ENCODE data around the gene CELF5. TPM values are rescaled to one million over a fixed set of nuclear protein-coding genes. Genes with fewer than 3 reads are reported as not detected.

Gene CELF5
- total and polyA plus RNA-seq, 9 donors, result 0.09 to 1.6 (median 0.69) TPM

DNA sequence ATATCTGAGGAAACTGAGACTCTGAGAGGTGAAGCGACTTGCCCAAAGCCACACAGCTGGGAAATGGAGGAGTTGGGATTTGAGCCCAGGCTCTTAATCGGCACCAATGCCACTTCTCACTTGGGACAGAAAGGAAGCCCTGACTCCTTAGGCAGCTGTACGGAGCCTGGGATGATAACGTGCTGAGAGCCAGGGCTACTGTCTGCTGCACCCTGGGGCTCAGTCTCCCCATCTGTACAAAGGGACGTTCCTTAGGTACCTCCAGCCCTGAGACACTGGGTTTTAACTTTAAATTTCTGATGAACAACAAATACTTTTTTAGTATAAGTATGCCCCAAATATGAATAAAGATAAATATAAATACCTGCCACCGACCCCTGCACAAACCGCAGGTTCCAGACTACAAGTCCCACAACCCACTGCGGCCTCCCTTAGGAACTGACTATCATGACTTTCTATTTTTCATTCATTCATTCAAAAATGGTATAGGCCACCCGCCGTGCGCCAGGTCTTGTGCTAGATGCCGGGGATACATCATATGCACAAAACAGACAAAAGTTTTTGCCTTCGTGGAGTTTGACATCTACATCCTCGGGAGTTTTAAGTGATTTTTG is 39.5 kb upstream of the CELF5 start:
- Histone ChIP-seq H3K36me3 (ENCODE audit: control insufficient read depth, insufficient read depth, low read length) (peaks cover 6% of the 10 kb centered on the region), H3K27ac (ENCODE audit: low read length) (peak overlapping the region; percentile 83), H3K4me3 (ENCODE audit: low read length) (peak overlapping the region; percentile 71), H3K9me3 (replicated peaks; ENCODE audit: control insufficient read depth, low read depth, low read length) (no peaks in the 10 kb centered on the region), H3K27me3 (ENCODE audit: control insufficient read depth, insufficient read depth, low read length) (no peaks in the 10 kb centered on the region), H3K4me1 (ENCODE audit: control insufficient read depth, insufficient read depth, low read length) (peaks cover 14% of the 10 kb centered on the region)
- DNase-seq, result no peak
- WGBS (ENCODE audit: insufficient coverage), result 17% methylated on average over 8 of the region's 14 CpGs

GRCh38 chr19:3185461-3186159 is 38.9 kb upstream of the CELF5 start, which contains the start of gene NCLN:
TSS of gene NCLN (plus strand) at chr19:3185930. CDS start at chr19:3186031, 101 bp downstream.
- DNase-seq, result peak; percentile 99
- H3K9me3 ChIP-seq (replicated peaks; ENCODE audit: control insufficient read depth, low read depth, low read length), result no peaks in the 10 kb centered on the region
- H3K27ac ChIP-seq (ENCODE audit: low read length), result peak within 1 kb of the TSS; percentile 83
- peaks cover 6% of the 10 kb centered on the region for H3K36me3 ChIP-seq (ENCODE audit: control insufficient read depth, insufficient read depth, low read length)
- no peaks in the 10 kb centered on the region for H3K27me3 ChIP-seq (ENCODE audit: control insufficient read depth, insufficient read depth, low read length)
- peak within 1 kb of the TSS; percentile 71 for H3K4me3 ChIP-seq (ENCODE audit: low read length)
- H3K4me1 ChIP-seq (ENCODE audit: control insufficient read depth, insufficient read depth, low read length), result peaks cover 14% of the 10 kb centered on the region
- WGBS (ENCODE audit: insufficient coverage), result under 1% methylated on average over 62 of the region's 69 CpGs

- Histone ChIP-seq H3K4me1 (ENCODE audit: control insufficient read depth, insufficient read depth, low read length) (peaks cover 14% of the 10 kb centered on the region), H3K36me3 (ENCODE audit: control insufficient read depth, insufficient read depth, low read length) (peaks cover 6% of the 10 kb centered on the region), H3K9me3 (replicated peaks; ENCODE audit: control insufficient read depth, low read depth, low read length) (no peaks in the 10 kb centered on the region), H3K27me3 (ENCODE audit: control insufficient read depth, insufficient read depth, low read length) (no peaks in the 10 kb centered on the region), H3K4me3 (ENCODE audit: low read length) (peak overlapping the region; percentile 71), H3K27ac (ENCODE audit: low read length) (no peak overlapping the region)
- no peak for DNase-seq
- 0% methylated on average over 38 of the region's 38 CpGs for WGBS (ENCODE audit: insufficient coverage)
Observed at GRCh38 chr19:3186160-3186688, 38.2 kb upstream of the CELF5 start.

- H3K36me3 ChIP-seq (ENCODE audit: control insufficient read depth, insufficient read depth, low read length), result peaks cover 6% of the 10 kb centered on the region
- no peak overlapping the region for H3K27ac ChIP-seq (ENCODE audit: low read length)
- no peak for DNase-seq
- WGBS (ENCODE audit: insufficient coverage), result 67% methylated on average over 23 of the region's 23 CpGs
- no peaks in the 10 kb centered on the region for H3K27me3 ChIP-seq (ENCODE audit: control insufficient read depth, insufficient read depth, low read length)
- H3K4me1 ChIP-seq (ENCODE audit: control insufficient read depth, insufficient read depth, low read length), result peaks cover 14% of the 10 kb centered on the region
- peak overlapping the region; percentile 71 for H3K4me3 ChIP-seq (ENCODE audit: low read length)
- H3K9me3 ChIP-seq (replicated peaks; ENCODE audit: control insufficient read depth, low read depth, low read length), result no peaks in the 10 kb centered on the region
Observed at GRCh38 chr19:3186891-3187661, 37.4 kb upstream of the CELF5 start.

DNA sequence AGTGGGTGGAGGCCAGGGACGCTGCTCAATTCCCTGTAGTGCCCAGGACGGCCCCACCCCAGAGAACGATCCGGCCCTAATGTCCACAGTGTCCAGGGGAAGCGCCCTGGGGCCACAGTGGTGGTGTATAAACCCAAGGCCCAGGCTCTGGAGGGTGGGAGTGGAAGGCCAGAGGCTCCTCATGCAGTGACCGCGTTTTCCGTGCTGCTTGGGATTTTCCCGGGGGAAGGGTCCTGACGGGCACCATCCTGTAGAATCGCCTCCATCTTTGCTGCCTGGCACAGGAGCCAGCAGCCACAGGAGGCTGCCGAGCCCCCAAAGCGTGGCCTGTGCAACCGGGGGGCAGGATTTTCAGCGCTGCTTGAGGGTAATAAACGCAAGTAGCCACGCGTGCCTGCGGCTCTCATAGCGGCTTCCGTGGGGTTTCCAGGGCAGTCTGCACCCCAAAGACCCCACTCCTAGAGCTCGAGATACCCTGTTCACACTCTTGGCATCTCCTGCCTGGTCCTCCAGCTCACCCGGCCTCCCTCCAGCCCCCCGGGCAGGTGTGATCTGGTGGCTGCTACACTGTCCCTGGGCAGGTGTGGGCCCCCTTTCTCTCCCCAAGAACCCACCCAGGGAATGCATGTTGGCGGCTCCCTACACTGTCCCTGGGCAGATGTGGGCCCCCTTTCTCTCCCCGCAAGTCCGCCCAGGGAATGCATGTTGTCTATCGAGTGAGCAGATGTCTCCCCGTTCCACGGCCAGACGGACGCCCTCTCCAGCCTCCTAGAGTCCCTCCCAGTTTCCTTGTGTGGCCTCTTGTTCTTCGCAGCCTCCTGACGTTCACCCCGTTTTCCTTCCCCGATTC is 36.6 kb upstream of the CELF5 start:
- Histone ChIP-seq H3K9me3 (replicated peaks; ENCODE audit: control insufficient read depth, low read depth, low read length) (no peaks in the 10 kb centered on the region), H3K27ac (ENCODE audit: low read length) (no peak overlapping the region), H3K4me1 (ENCODE audit: control insufficient read depth, insufficient read depth, low read length) (peaks cover 14% of the 10 kb centered on the region), H3K36me3 (ENCODE audit: control insufficient read depth, insufficient read depth, low read length) (peaks cover 6% of the 10 kb centered on the region), H3K27me3 (ENCODE audit: control insufficient read depth, insufficient read depth, low read length) (no peaks in the 10 kb centered on the region), H3K4me3 (ENCODE audit: low read length) (no peak overlapping the region)
- 83% methylated on average over 34 of the region's 36 CpGs for WGBS (ENCODE audit: insufficient coverage)
- no peak for DNase-seq

DNA sequence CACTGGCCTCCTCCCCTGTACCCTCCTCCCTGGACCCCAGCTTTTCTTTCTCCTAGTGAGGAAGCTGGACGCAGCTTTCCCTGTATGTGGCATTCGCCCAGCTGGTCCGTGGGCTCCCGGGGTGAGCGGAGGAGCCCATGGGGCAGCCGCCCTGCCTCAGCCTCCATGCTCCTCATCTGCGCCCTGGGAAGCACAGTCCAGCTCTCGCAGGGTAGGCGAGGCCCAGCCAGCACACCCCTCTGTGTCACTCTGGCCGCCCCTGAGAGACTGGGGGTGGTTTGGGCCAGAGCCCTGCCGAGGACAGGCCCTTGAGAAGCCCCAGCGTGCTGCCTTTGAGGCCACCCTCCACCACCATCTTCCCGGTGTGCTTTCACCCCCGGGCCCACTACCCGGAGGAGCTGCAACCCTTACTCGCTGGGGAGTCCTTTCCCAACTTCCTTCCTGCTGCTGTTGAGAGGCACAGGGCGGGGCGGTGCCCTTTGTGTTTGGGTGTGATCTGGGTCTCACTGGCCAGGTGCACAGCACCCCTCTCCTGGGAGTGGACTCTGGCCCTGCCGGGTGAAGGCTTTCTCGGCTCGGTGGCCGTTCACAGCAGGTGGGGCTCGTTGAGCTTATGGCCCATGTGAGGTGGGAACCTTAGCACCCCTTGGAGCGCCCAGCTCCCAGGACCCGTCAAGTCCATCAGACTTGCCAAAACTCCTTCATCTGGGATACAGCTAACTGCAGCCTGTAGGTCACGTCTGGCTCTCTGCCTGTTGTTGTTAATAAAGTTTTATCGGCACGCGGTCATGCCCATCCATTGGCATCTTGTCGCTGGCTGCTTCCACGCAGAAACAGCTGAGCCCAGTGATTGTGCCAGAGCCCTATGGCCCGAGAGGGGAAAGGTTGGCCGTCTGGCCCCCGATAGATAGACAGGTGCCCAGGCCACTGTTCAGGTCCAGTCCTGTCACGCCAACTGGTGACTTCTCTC is 35.5 kb upstream of the CELF5 start:
- peaks cover 10% of the 10 kb centered on the region for H3K36me3 ChIP-seq (ENCODE audit: control insufficient read depth, insufficient read depth, low read length)
- H3K9me3 ChIP-seq (replicated peaks; ENCODE audit: control insufficient read depth, low read depth, low read length), result no peaks in the 10 kb centered on the region
- no peaks in the 10 kb centered on the region for H3K27me3 ChIP-seq (ENCODE audit: control insufficient read depth, insufficient read depth, low read length)
- no peak for DNase-seq
- no peak overlapping the region for H3K27ac ChIP-seq (ENCODE audit: low read length)
- H3K4me3 ChIP-seq (ENCODE audit: low read length), result no peak overlapping the region
- 91% methylated on average over 21 of the region's 35 CpGs for WGBS (ENCODE audit: insufficient coverage)
- peaks cover 14% of the 10 kb centered on the region for H3K4me1 ChIP-seq (ENCODE audit: control insufficient read depth, insufficient read depth, low read length)

DNA sequence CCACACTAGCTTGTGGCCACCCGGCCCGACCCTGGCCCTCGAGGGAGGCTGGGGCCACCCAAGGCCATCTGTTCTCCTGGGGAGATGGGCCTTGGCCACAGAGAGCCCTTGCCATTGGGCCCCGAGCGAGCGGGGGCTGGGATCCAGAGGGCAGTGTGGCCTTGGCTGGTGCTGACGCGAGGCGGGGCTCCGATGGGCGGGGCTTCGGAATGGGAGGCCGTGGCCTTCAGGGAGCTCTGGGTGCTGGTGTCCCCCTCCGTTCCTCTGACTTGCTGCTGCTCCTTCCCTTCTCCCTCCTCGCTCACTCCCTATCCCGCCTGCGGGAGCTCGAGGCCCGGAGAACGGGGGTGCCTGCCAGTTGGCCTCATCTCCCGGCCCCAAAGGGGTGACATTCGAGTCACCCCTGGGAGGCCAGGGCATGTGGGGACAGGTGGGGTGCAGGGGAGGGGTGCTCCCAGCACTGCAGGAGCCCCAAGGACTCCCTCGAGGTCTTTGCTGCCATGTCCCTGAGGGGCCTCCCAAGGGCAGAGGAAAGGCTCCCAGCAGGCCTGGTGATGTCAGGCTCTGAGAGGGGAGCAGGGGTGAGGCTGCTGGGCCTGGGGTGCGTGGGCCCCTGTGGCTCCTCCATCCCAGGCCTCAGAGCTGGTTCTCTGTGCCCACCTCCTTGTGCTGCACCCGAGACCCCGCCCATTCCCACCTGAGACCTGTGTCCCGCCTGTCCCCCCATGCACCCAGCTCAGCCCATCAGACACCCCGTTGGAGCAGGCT is 34.6 kb upstream of the CELF5 start:
- Histone ChIP-seq H3K4me3 (ENCODE audit: low read length) (no peak overlapping the region), H3K27ac (ENCODE audit: low read length) (no peak overlapping the region), H3K4me1 (ENCODE audit: control insufficient read depth, insufficient read depth, low read length) (peaks cover 14% of the 10 kb centered on the region), H3K36me3 (ENCODE audit: control insufficient read depth, insufficient read depth, low read length) (peaks cover 13% of the 10 kb centered on the region), H3K9me3 (replicated peaks; ENCODE audit: control insufficient read depth, low read depth, low read length) (no peaks in the 10 kb centered on the region), H3K27me3 (ENCODE audit: control insufficient read depth, insufficient read depth, low read length) (no peaks in the 10 kb centered on the region)
- whole genome bisulfite sequencing (ENCODE audit: insufficient coverage), result 82% methylated on average over 22 of the region's 28 CpGs
- no peak for DNase-seq

DNA sequence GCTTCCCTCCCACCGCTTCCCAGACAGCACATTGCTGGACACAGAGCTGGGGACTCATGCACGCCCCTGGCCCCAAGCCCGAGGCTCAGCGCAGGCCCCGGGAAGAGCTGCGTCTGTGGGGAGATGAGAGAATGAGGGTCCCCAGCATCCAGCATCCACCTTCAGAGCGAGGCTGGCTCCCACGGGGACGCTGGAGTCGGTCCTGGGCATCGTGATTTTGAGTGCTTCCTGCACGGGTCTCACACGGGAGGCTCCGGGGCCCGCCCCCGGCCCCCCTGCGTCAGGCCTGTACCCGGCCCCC is 34.0 kb upstream of the CELF5 start:
- WGBS (ENCODE audit: insufficient coverage), result 88% methylated on average over 17 of the region's 18 CpGs
- H3K36me3 ChIP-seq (ENCODE audit: control insufficient read depth, insufficient read depth, low read length), result peaks cover 15% of the 10 kb centered on the region

More for the DNA sequence above, 34.0 kb upstream of the CELF5 start:
- Histone ChIP-seq H3K4me3 (ENCODE audit: low read length) (no peak overlapping the region), H3K9me3 (replicated peaks; ENCODE audit: control insufficient read depth, low read depth, low read length) (no peaks in the 10 kb centered on the region), H3K27me3 (ENCODE audit: control insufficient read depth, insufficient read depth, low read length) (no peaks in the 10 kb centered on the region), H3K27ac (ENCODE audit: low read length) (no peak overlapping the region), H3K4me1 (ENCODE audit: control insufficient read depth, insufficient read depth, low read length) (peaks cover 12% of the 10 kb centered on the region)
- no peak for DNase-seq

All from muscle of leg (tissue), 11 donors.